HG02642 (cell line): ENCODE data around the gene SLCO2A1.

Experiments used
- ATAC-seq: cut with Tn5 transposase; IDR thresholded peaks from one replicate; pipeline ENCODE4 v1.9.1; 2021; ENCODE audit warnings: mild to moderate bottlenecking; ENCODE audit not compliant: unreplicated experiment, poor library complexity

SLCO2A1 gene

DNA sequence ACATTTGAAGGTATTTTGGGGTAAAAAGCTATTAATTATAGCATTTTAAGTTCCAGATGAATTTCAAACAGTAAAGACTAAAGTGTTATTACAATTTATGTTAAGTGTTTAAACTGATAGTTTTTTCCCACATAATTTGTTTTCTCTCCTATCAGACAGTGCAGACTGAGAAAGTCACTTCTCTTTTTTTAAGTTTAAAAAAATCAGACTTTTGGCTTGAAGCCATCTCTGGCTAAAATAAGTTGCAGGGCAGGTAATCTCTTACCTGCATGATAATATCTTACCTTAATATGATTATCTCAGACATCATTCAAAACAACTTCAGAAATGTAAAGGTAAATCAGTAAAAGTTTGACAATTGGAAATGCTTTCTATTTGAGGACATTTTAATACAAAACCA, 112.6 kb downstream of the SLCO2A1 start:
- ATAC-seq = no peak

DNA sequence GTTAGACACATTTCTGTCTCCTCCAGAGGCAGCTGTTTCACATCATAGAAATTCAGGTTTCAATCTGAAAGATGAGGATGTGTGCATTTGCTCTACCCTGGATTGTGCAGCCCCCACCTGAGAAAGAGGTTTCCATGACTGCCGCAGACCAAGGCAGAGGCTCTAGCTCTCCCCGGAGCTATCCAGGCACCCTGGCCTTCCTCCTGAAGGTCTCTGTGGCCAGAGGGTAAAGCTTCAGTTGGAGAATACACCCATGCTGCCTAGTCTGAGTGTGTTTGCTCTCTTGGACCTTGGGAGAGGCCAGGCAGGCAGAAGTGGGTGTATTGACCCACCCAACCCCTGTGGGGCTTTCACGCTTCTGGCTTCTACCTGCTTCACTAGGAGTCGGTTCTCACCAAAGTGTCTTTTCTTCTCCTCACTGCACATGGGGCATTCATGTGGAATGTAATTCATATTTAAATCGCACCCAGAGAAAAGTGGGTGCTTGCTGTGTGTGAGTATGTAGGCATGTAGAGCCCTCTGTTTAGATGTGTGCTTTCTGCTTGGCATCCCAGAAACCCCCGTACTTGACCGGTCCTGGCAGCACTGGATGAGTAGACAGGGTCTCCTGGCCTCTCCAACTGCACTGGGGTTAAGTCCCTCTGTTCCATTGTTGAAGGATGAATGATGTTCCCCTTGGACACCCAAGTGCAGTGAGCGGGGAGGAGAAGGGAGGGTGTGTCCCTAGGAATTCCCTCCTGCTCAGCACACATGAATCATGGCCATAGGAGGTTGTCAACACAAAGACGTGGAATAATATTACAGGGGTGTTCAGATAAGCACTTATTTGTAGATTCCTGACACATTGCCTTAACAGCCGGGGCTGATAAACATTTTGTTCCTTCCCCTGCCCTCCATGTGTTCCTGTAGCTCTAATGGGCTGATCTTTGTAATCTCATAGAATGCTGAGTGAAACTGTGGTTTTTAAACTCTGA, 113.8 kb downstream of the SLCO2A1 start:
- ATAC-seq = no peak

DNA sequence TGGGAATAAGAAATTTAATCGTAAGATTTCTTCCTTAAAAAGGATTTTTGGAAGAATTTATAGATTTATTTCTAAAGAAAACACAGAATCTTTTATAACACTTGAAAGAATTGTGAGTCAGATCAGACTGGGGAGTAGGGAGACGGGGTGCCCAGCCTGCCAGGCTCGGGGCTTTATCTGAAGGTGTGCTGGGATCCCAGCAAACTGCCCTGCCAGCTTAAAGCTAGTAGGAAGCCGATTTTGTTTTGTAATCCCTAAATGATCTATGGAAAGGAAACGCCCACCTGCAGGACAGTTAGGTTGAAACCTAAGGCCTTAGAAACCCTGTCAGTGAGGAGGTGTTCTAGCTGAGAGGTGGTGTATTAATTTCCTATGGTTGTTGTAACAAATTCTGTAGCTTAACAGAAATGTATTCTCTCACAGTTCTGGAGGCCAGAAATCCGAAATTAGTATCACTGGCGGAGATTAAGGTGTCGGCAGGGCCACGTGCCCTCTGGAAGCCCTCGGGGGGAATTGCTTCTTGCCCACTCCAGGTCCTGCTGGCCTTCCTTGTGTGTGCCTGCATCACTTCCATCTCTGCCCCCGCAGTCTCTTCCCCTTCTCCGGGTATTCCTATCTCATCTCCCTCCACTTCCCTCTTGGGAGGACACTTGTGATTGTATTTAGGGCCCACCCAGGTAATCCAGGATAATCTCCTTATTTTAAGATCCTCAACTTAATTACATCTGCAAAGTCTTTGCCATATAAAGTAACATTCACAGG, 114.7 kb downstream of the SLCO2A1 start:
- ATAC-seq = no peak

DNA sequence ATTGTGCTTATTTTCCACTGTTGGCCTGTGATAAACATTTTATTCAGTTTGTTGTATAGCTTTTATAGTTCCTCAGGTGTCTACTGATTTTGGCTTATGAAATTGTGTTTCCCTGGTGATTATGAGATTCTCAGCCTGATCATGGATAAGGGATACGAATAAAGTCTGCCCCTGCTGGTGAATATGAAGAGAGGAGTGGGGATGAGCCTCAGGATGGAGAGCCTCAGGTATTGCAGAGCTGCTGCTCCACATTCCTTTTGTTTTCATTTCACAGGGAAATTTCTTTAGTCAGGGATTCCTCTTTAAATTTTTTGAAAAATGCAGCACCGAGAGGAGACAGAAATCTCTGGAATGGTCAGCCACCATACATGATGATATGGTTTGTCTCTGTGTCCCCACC, 119.3 kb downstream of the SLCO2A1 start:
- no peak for ATAC-seq

DNA sequence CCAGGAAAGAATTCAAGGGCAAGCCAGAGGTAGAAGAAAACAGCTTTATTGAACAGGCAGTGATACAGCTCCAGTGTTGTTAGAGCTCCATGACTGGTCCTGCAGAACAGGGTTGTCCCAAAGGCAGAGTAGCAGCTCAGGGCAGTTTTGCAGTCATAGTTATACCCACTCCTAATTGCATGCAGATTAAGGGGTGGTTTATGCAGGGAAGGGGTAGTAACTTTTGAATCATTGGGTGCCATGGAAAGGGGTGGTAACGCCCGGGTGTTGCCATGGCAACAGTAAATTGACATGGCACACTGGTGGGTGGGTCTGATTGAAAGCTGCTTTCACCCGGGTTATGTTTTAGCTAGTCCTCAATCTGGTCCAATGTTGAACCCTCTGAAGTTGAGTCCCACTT, 124.3 kb downstream of the SLCO2A1 start:
- ATAC-seq = no peak

DNA sequence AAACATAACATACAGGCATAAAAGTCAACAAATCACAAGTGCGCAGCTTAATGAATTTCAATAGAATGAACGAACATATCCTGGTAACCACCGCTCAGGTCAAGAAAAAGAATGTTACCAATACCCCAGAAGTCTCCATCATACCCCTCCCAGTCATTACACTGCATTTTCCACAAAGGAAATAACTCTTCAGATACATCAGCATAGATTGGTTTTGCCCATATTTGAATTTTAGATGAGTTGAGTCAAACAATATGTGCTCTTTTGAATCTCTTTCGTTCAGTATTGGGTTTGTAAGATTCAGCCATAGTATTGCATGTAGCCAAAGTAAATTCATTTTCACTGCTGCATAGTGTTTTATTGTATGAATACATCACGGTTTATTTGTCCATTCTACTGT, 127.9 kb downstream of the SLCO2A1 start:
- ATAC-seq = no peak

DNA sequence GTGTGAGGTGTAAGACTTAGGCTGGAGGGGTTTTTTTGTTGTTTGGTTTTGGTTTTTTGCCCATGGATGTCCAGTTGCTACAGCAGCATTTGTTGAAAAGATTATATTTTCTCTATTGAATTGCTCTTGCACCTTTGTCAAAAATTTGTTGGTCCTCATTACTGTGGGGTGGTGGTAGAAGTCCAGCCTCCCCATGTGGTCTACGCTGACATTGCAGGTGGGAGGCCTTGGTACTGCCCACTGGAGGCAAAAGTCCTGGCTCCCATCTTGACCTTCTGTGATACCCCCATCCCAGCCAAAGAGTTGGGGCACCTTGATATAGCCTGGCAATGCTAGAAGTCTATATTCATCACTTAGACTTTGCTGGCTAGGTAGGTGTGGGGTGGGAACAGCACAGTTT, 128.6 kb downstream of the SLCO2A1 start:
- no peak for ATAC-seq

DNA sequence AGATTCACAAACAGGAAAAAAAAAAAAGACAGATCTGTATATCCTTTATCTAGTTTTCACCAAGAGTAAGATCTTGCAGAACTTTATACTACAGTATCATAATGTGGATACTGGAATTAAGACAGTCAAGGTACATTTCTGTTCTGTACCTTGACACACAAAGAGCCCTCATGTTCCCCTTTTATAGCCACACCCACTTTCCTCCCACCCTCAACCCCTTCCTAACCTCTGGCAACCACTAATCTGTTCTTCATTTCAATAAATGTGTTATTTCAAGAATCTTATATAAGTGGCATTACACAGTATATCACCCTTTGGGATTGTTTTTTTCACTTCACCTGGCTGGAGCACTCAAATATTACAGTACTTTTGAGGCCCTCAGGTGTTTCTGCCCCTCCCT, 130.4 kb downstream of the SLCO2A1 start:
- no peak for ATAC-seq

DNA sequence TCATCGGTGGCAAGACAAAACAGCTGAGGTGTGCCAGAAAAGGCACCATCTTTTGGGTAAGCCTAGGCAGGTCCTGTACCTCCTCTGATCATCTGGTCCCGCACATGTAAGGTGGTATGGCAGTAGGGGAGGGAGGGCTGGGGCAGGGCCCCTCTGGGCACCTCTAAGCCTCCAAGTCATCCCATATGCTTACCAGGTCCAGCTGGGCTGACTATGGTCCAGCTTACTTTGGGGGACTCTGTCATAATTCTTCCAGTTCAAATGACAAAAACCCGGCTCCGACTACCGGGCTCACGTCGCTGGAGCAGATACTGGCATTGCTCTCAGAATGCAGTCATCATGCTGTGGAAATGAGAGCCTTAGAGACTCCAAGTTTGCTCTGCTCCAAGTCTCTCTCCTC, 132.2 kb downstream of the SLCO2A1 start:
- no peak for ATAC-seq

DNA sequence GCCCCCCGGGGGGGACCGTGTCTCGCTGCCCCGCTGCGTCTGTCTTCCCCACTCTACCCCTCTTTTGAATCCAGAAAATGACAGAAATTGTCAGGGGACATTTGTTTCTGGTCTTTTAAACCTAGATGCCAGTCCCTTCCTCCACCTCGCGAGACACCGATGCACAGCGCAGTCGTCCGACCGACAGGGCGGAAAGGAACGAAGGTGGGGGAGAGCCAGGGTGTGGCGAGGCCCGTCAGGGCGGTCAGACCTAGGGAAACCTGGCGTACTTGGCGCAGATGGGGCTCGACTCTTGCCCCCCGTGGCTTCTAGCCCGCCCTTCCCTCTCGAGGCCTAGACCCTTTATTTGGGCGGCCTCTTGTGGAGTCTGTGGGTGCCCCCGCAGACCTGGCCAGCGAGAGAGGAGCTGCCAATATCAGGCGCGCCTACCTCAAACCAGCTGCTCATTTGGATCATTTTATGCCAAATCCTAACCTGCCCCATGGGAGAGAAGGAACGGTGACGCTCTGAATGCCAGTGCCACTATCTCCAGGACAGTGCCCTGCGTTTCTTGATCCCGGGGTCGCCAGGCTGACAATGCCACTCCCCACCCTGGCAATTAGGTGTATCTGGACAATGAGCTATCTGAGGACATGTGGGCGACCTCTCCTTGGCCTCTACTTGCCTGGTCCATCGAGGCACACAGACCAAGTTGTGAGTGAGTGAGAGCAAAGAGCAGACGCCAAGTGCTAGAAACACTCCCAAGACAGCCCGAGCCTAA, 133.5 kb downstream of the SLCO2A1 start:
- no peak for ATAC-seq

DNA sequence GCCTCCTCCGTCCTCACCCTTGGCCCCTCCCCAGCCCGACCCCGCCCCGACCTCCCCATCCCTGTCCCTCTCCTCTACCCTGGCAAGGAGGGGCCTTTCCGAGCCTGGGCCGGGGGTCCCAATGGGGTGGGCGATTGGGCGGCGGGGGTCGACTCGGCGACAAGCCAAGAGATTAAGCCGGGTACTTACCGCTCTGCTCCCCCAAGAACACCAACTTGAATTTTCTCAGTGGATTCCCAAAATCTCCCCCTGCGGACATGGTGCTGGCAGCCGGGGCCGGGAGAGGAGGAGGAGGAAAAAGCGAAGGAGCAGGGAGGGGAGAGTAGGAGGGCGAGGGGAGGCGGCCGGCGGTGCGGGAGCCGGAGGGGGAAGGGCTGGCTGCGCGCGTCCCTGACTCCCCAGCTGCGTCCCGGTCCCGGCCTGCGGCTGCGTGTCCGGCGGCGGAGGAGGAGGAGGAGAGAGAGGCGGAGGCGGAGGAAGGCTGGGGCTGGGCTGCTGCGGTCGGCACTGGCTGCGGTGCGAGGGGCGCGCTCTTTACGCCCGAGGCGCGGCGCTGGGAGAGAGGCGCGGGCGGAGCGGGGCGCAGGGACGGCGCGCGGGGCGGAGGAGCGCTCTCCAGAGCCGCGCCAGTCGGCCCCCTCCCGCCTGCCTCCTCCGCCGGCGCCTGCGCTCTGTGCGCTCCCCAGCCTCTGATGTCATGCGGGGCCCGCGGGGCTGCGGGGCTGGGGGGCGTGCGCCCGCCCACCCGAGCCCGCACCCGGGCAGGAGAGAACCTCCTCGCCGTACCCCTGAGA, 134.3 kb downstream of the SLCO2A1 start, which contains the start of gene RAB6B:
TSS of gene RAB6B (minus strand) at position 675 of the 794 bp plus-strand sequence. CDS start at position 259, 416 bp downstream.
- no peak for ATAC-seq

DNA sequence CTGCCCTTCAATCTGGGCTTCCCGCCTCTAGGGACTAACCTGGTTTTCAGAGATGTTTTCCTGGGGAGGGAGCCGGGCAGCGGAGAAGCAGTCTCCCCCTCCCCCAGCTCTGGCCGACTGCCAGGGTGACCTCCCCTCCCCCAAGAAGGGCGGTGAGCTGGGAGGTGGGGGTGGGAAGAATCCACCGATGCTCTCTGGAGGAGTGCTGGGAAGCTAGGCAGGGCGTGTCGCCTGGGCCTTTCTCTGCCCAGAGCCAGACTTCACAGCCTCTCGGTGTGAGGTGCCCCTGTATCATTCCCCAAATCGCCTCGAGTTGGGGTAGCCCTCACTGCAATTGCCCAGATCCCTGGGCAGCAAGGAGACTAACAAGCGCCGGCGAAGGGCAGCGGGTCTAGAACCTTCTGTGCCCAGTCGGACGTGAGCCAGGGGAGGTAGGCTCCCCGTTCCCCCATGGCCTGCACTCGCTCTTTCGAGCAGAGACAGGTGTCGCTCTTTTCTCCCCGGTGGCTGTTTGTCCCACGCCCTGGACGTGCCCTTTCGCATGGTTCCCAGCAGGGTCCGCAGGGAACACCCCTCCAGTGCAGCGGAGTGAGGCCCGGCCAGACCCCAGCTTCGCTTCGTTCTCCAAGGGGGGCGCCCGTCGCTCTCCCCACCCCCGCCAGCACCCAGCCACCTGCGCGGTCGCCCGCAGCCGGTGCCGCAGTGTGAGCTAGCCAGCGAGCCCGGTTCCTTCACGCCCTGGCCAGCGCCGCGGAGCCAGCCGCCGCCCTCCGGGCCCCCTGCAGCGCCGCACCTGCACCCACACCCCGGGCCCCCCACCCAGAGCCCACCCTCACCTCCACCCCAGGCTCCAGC, 135.1 kb downstream of the SLCO2A1 start:
- ATAC-seq = no peak

DNA sequence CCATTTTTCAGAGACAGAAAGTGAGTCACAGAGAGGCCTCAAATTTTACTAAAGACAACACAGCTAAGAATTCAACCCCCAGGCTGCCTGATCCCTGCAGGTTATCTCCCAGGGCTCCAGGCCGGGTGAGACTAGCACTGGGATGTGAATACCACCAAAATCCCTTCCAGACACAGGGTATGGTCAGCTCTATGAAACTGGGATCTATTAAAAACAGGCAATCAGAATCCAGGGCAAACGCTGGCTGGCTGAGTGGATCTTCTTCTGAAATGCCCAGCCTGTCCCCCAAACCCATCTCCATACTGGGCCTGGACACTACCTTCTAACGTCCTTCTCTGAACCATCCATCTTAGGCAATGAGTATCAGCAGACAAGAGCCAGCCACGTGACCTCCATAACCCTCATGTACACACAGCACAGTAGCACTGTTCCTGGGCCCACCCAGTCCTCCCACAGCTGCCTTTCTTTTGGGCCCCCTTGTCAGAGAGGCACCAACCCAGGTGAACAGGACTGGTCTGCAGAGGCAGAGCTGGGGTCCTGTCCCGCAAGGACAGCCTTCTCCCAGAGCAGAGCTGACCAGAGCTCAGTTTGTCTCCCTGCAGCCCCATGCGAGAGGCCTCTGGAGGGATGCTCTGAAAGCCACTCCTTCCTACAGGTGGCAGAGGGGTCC, 135.9 kb downstream of the SLCO2A1 start:
- no peak for ATAC-seq

DNA sequence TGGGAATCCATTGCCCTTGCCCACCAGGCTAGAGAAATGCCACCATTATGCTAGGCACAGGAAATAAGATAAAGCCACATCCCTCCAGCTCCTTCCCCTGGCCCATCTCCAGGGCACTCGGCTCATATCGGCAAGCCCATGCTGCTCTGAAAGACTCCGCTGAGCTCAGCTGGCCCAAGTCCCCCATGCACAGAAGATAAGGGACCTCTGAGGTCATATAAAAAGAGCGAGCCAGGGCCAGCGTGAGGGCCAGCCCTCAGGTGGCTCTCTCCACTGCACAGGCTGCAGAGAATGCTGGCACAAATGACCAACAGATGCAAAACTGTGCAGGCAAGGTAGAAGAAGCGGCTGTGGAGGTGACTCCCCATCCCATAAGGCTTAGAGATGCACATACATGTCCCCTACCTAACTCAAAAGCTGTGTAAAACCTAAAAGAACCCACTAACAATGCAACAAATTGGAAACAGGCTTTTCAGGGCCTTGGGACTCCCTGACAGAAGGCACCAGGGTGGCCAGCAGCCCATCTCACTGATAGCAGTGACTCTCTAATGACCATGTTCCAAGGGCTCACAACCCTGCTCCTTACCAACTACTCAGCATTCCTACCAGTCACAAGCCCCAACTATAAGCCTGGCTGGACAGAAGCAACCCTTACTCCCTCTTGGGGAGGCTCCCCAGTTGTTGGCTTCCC, 137.0 kb downstream of the SLCO2A1 start:
- no peak for ATAC-seq

DNA sequence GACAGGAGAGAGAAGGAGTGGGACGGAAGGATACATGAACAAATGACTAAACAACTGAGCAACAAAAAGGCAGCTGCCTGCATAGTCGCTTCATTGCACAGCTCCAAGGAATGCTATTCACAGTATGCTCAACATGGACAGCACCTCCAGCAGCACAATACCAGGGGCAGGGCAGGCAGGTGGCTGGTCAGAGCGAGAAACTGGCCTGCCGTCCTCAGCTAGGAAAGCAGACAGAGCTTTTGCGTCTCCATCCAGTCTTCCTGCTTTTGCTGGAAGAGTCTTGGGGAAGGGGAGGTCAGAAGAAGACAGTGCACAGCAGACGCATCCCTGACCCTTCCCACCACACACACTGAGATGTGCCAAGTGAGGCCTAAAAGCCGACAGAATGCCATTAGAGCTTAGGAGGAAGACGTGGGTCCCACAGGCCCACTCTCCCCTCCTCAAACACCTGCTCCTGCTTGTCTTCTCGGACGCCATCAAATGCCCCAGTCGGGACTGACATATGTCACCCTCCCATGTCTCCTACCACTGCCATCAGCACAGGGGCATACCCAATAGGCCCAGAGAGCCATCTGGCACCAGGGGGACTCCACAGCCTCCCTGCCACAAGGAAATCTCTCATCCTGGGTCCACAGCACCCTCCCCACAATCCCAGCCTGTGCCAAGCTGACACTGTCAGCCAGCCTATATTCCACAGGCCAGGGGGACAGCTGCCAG, 137.9 kb downstream of the SLCO2A1 start:
- ATAC-seq = no peak

DNA sequence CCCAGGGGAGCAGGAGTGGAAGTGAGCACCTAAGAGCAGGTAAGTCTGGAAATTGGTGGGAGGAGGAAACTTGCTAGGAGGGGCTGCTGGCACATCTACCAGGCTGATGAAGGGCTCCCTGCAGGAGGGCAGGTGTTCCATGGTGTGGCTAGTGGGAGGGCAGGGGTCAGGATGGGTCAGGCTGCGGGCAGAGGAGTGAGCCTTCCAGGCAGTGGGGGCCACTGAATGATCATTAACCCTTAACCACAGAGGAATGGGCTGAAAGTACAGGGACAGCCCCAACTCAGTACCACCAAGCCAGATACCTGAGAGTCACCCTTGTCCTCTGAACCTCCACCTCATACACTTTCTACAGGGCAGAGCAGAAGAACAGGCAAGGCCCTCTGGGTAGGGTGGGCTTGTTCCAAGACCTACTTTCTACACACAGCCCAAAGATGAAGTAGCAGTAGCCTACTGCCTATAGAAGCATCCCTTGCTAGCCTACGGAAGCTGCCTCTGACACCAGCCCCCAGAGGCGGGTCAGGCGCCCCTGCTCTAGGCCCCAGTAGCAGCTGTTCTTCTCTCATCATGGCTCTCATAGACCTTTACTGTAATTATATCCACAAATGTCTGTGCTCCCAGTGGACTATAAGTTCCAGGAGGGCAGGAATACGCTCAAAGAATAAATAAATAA, 138.6 kb downstream of the SLCO2A1 start:
- ATAC-seq = no peak

DNA sequence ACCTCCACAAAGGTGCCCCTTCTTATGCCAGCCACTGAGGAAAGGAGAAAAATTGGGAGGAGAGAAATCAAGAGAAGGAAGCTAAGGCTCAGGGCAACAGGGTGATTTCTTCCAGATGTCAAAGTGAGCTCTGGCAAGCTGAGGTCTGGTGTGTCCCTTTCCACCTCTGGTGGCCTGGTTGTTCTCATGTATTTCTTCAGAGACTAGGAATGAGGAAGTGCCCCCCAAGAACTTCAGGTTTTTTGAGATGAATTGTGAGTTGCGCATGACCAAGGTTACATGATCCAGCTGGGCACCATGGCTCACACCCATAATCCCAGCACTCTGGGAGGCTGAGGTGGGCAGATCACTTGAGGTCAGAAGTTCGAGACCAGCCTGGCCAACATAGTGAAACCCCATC, 139.7 kb downstream of the SLCO2A1 start:
- no peak for ATAC-seq
